Measurements from ENCODE around the gene SMURF1. TPM values are rescaled to one million over a fixed set of nuclear protein-coding genes. Genes with fewer than 3 reads are reported as not detected.

The SMURF1 gene
- total and polyA plus RNA-seq, 2 of the 4 experiments (the other 2 are of a cell fraction): 13.4 to 20.3 TPM

GRCh38 chr7:99047526-99048077 lies 96.3 kb downstream of the SMURF1 start:
- H2BK120ac ChIP-seq (ENCODE audit: low read depth, low read length): no peak overlapping the region
- dilution Hi-C loops (cut with HindIII; ENCODE audit: low sequenced_read_pairs, unreplicated experiment): no loop called here

More at GRCh38 chr7:99047526-99048077, 96.3 kb downstream of the SMURF1 start:
- Histone ChIP-seq H3K4ac (ENCODE audit: low read depth, low read length) (no peak overlapping the region), H3K18ac (ENCODE audit: low read depth, low read length) (no peak overlapping the region), H3K79me1 (ENCODE audit: low read depth in 1 of 2, low read length in 2 of 2) (peaks cover 22 to 60% of the 10 kb centered on the region in 2 experiments), H2AFZ (replicated peaks; ENCODE audit: low read length, poor library complexity) (no peak overlapping the region), H4K8ac (ENCODE audit: low read depth in 2 of 2, low read length in 2 of 2) (no peak overlapping the region), H2BK20ac (ENCODE audit: low read depth, low read length) (no peak overlapping the region), H3K36me3 (ENCODE audit: control insufficient read depth, insufficient read depth, low read length) (peaks cover 62% of the 10 kb centered on the region), H3K23ac (ENCODE audit: low read depth, low read length) (no peak overlapping the region), H3K14ac (replicated peaks; ENCODE audit: low read depth, low read length) (no peak overlapping the region), H3K9ac (ENCODE audit: low read depth, low read length) (no peak overlapping the region), H3K27ac (ENCODE audit: insufficient read depth, low read length) (no peak overlapping the region), H2AK5ac (ENCODE audit: low read depth, low read length) (no peak overlapping the region), H3K9me1 (ENCODE audit: insufficient read depth, low read length) (peaks cover 6% of the 10 kb centered on the region; the same call in 1 of the 2 replicates), H2BK5ac (ENCODE audit: low read depth, low read length, poor library complexity, severe bottlenecking) (no peak overlapping the region), H2BK15ac (ENCODE audit: low read depth, low read length) (no peak overlapping the region), H3K9me3 (ENCODE audit: control insufficient read depth, insufficient read depth, low read length) (no peaks in the 10 kb centered on the region), H4K91ac (ENCODE audit: insufficient read depth, low read depth, low read length) (no peak overlapping the region), H3K4me1 (ENCODE audit: control insufficient read depth, insufficient read depth, low read length) (peaks cover 1% of the 10 kb centered on the region; the same call in 1 of the 2 replicates), H3K4me3 (ENCODE audit: insufficient read depth, low read depth, low read length) (no peak overlapping the region), H4K5ac (ENCODE audit: low read depth, low read length) (no peak overlapping the region), H2AK9ac (replicated peaks; ENCODE audit: low read depth, low read length, poor library complexity) (no peak overlapping the region), H3K4me2 (ENCODE audit: low read depth, low read length) (no peak overlapping the region), H3K27me3 (ENCODE audit: control insufficient read depth, insufficient read depth, low read length) (no peaks in the 10 kb centered on the region), H4K20me1 (ENCODE audit: insufficient read depth, low read length) (no peaks in the 10 kb centered on the region), H3K56ac (ENCODE audit: extremely low read depth, insufficient read depth, low read length) (no peak overlapping the region)
- ChIA-PET POLR2A (ENCODE audit: unreplicated experiment) (no interaction called here), CTCF (no interaction called here)
- WGBS, 2 experiments (ENCODE audit: extremely low coverage in 2 of 2, insufficient read length in 1 of 2): 94% methylated on average over 12 of the region's 15 CpGs; no CpG with 5 or more reads in 1 of the 2 experiments
- TF ChIP-seq RFX5 (IDR thresholded peaks at IDR 0.05; ENCODE audit: low read depth, low read length): no peak
- TF ChIP-seq MAZ (IDR thresholded peaks at IDR 0.05; ENCODE audit: borderline replicate concordance, low read depth, low read length): no peak
- no peak for TF ChIP-seq BHLHE40 (IDR thresholded peaks at IDR 0.05; ENCODE audit: low read depth, low read length)
- no peak for TF ChIP-seq MXI1 (IDR thresholded peaks at IDR 0.05; ENCODE audit: borderline replicate concordance, low read depth, low read length)
- no peak for TF ChIP-seq FOS (IDR thresholded peaks at IDR 0.05; ENCODE audit: low read depth, low read length)
- TF ChIP-seq CTCF (conservative IDR thresholded peaks at IDR 0.05; ENCODE audit: low read depth, low read length): no peak
- TF ChIP-seq RCOR1 (IDR thresholded peaks at IDR 0.05; ENCODE audit: insufficient replicate concordance, low read length): no peak
- TF ChIP-seq NFE2L2 (IDR thresholded peaks at IDR 0.05; ENCODE audit: low read depth, low read length): no peak
- no peak for TF ChIP-seq CEBPB (IDR thresholded peaks at IDR 0.05; ENCODE audit: low read depth, low read length)
- no peak for TF ChIP-seq RAD21 (IDR thresholded peaks at IDR 0.05; ENCODE audit: low read length)
- TF ChIP-seq, protein P1, sequence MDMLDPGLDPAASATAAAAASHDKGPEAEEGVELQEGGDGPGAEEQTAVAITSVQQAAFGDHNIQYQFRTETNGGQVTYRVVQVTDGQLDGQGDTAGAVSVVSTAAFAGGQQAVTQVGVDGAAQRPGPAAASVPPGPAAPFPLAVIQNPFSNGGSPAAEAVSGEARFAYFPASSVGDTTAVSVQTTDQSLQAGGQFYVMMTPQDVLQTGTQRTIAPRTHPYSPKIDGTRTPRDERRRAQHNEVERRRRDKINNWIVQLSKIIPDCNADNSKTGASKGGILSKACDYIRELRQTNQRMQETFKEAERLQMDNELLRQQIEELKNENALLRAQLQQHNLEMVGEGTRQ (IDR thresholded peaks at IDR 0.05; ENCODE audit: low read depth, low read length): no peak
- TF ChIP-seq MAFK (IDR thresholded peaks at IDR 0.05; ENCODE audit: low read depth, low read length): no peak
- no peak for TF ChIP-seq CHD1 (IDR thresholded peaks at IDR 0.05; ENCODE audit: low read depth, low read length)
- no peak for TF ChIP-seq ELK1 (IDR thresholded peaks at IDR 0.05; ENCODE audit: borderline replicate concordance, low read depth, low read length)
- no peak for TF ChIP-seq SMC3 (IDR thresholded peaks at IDR 0.05; ENCODE audit: low read depth, low read length)
- no peak for TF ChIP-seq POLR2A (IDR thresholded peaks at IDR 0.05; ENCODE audit: low read depth, low read length)
- intact Hi-C loops (cut with micrococcal nuclease) (no loop called here), in situ Hi-C loops (cut with MboI; ENCODE audit: low sequenced_read_pairs) (no loop called here)
- DNase-seq (no peak), ATAC-seq (ENCODE audit: low read depth) (no peak)
- no TSS peak for BruUV-seq (replicated peaks)
